Hepatocyte (in vitro differentiated cells): ENCODE results near the gene TFB2M.

Experiments
- CTCF ChIP-seq: fragments of 200-600 bp; sonication (generic); IDR thresholded peaks from 2 replicates; pipeline ENCODE4 v1.5.1; 2016; ENCODE audit warnings: antibody characterized with exemption, mild to moderate bottlenecking; ENCODE audit not compliant: poor library complexity
- EZH2phosphoT487 ChIP-seq: fragments of 200-600 bp; sonication (generic); IDR thresholded peaks from one replicate; pipeline ENCODE4 v1.6.1; 2018; ENCODE audit warnings: antibody characterized with exemption, mild to moderate bottlenecking, low read depth, moderate library complexity; ENCODE audit not compliant: unreplicated experiment, severe bottlenecking

- TF ChIP-seq EZH2phosphoT487, result no peak
- no peak for TF ChIP-seq CTCF
These were observed 16.4 kb upstream of the TFB2M start for GRCh38 chr1:246582301-246583055.
